ENCODE measurements around the gene AFAP1L2.

GRCh38 chr10:114294549-114294948, 109.8 kb downstream of the AFAP1L2 start:
- TF ChIP-seq CTCF (conservative IDR thresholded peaks at IDR 0.05; ENCODE audit: low read depth, low read length) (no peak), EZH2 (IDR thresholded peaks at IDR 0.05; ENCODE audit: borderline replicate concordance, low read depth, low read length, poor library complexity, severe bottlenecking) (no peak)

Measured in A673 (cell line).